ENCODE data around the gene HTT.

DNA sequence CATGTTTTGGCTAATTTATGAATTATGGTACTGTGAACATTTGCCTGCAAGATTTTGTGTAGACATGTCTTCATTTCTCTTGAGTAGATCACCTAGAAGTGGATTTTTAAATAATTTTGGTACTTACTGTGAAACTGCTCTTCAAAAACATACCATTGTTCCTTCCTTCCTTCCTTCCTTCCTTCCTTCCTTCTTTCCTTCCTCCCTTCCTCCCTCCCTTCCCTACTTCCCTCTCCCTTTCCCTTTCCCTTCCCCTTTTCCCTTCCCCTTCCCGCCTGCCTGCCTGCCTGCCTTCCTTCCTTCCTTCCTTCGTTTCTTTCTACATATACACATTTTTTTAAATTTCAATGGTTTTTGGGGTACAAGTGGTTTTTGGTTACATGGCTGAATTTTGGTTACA is 63.4 kb downstream of the HTT start:
- TF ChIP-seq POLR2A (IDR thresholded peaks at IDR 0.05), result no peak
- TF ChIP-seq, protein P1, sequence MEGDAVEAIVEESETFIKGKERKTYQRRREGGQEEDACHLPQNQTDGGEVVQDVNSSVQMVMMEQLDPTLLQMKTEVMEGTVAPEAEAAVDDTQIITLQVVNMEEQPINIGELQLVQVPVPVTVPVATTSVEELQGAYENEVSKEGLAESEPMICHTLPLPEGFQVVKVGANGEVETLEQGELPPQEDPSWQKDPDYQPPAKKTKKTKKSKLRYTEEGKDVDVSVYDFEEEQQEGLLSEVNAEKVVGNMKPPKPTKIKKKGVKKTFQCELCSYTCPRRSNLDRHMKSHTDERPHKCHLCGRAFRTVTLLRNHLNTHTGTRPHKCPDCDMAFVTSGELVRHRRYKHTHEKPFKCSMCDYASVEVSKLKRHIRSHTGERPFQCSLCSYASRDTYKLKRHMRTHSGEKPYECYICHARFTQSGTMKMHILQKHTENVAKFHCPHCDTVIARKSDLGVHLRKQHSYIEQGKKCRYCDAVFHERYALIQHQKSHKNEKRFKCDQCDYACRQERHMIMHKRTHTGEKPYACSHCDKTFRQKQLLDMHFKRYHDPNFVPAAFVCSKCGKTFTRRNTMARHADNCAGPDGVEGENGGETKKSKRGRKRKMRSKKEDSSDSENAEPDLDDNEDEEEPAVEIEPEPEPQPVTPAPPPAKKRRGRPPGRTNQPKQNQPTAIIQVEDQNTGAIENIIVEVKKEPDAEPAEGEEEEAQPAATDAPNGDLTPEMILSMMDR (IDR thresholded peaks at IDR 0.05), result no peak
